HepG2 (cell line): ENCODE measurements around the gene TLK1. TPM values are rescaled to one million over a fixed set of nuclear protein-coding genes. Genes with fewer than 3 reads are reported as not detected.
A peak's percentile ranks its signal among the peaks of the same experiment; 100 is the strongest.

Experiments used
- ATAC-seq: fragments of 200-7000 bp; cut with Tn5 transposase; 3 replicates; pipeline ENCODE4 v1.9.1; 2020; ENCODE audit warnings: mild to moderate bottlenecking, moderate library complexity
- BruUV-seq: library from RNA; stranded (reverse); fragments of 400-500 nt; replicated peaks from 2 replicates; lab custom pipeline; 2021; lab: Mats Ljungman, UMichigan
- CTCF ChIA-PET: fragments of 300-600 bp; formaldehyde crosslinking; extraction: SDS; loops from one replicate; lab custom pipeline; 2021; ENCODE audit warnings: low total read pairs, inconsistent platforms, low intra/inter-chr PET ratio; lab: Yijun Ruan, JAX
- POLR2A ChIA-PET: fragments of 350-600 bp; sonication (Branson Sonifier 250); formaldehyde crosslinking; loops from one replicate; lab custom pipeline; 2020; ENCODE audit warnings: antibody characterized with exemption, inconsistent platforms; lab: Yijun Ruan, JAX
- DNase-seq: peaks from one replicate; pipeline ENCODE4 v3.0.0-alpha.2; 2015; ENCODE audit warnings: low spot score
- FAIRE-seq: peaks from 3 replicates; lab custom pipeline; 2011; peaks lifted over from hg19 to GRCh38; lab: Jason Lieb, UNC
- H2AFZ ChIP-seq: one replicate; pipeline ENCODE4 v1.6.1; 2011; ENCODE audit warnings: low read length, inconsistent platforms
- H3K27ac ChIP-seq: fragments of 300-600 bp; 3 replicates; pipeline ENCODE4 v1.8.0; 2011; ENCODE audit warnings: mixed run types, mild to moderate bottlenecking, mixed read lengths, low read length, inconsistent platforms; ENCODE audit not compliant: insufficient read depth; ENCODE audit errors: extremely low read length
- H3K27me3 ChIP-seq, 2 experiments: fragments of 200-600 bp in 1 of 2; 2 replicates in 1 of 2; 3 replicates in 1 of 2; pipeline versions ENCODE4 v1.6.0 to v1.8.0; 2011; ENCODE audit warnings: low read length in 2 of 2, mild to moderate bottlenecking in 2 of 2, moderate library complexity in 2 of 2, inconsistent platforms in 1 of 2; ENCODE audit not compliant: insufficient read depth in 2 of 2, control insufficient read depth in 1 of 2
- H3K36me3 ChIP-seq, 2 experiments: fragments of 200-600 bp in 1 of 2; replicated peaks in 1 of 2; 2 replicates in 1 of 2; 3 replicates in 1 of 2; pipeline versions ENCODE4 v1.5.1 to v1.8.0; 2011; ENCODE audit warnings: low read length in 2 of 2, inconsistent platforms in 1 of 2; ENCODE audit not compliant: insufficient read depth in 2 of 2, control insufficient read depth in 1 of 2
- H3K4me1 ChIP-seq: 2 replicates; pipeline ENCODE4 v1.5.1; 2012; ENCODE audit warnings: low read length, inconsistent platforms; ENCODE audit not compliant: insufficient read depth
- H3K4me2 ChIP-seq: 2 replicates; pipeline ENCODE4 v1.6.0; 2011; ENCODE audit warnings: low read depth, low read length, inconsistent platforms
- H3K4me3 ChIP-seq, 3 experiments: fragments of 200-600 bp in 1 of 3; sonication (generic), shearing (Covaris generic) in 1 of 3; replicated peaks in 1 of 3; 2 replicates each; pipeline ENCODE4 v1.5.1; 2011 to 2016; ENCODE audit warnings: low read length in 3 of 3, inconsistent platforms in 2 of 3, low read depth in 2 of 3, mild to moderate bottlenecking in 2 of 3, control low read depth in 1 of 3, mixed read lengths in 1 of 3; ENCODE audit not compliant: insufficient read depth in 1 of 3
- H3K79me2 ChIP-seq: one replicate; pipeline ENCODE4 v1.6.1; 2011; ENCODE audit warnings: low read length, inconsistent platforms; ENCODE audit not compliant: insufficient read depth
- H3K9ac ChIP-seq: 2 replicates; pipeline ENCODE4 v1.6.0; 2011; ENCODE audit warnings: mild to moderate bottlenecking, low read depth, low read length, inconsistent platforms; ENCODE audit not compliant: insufficient read depth
- H3K9me3 ChIP-seq: 2 replicates; pipeline ENCODE4 v1.5.1; 2012; ENCODE audit warnings: mild to moderate bottlenecking, low read length
- H4K20me1 ChIP-seq: 2 replicates; pipeline ENCODE4 v1.6.0; 2011; ENCODE audit warnings: inconsistent platforms, mild to moderate bottlenecking, low read length, moderate library complexity; ENCODE audit not compliant: insufficient read depth
- AKAP8 ChIP-seq: sonication (generic); formaldehyde crosslinking; IDR thresholded peaks from 2 replicates; pipeline ENCODE4 v1.5.1; 2020; ENCODE audit warnings: mild to moderate bottlenecking, missing genetic modification reagents
- KAT7 ChIP-seq: IDR thresholded peaks from 2 replicates; pipeline ENCODE4 v1.6.1; 2018; ENCODE audit warnings: borderline replicate concordance, missing compliant biosample characterization
- SRSF1 ChIP-seq: fragments of 200-400 bp; formaldehyde crosslinking; optimal IDR thresholded peaks from 2 replicates; pipeline ENCODE3; 2017; ENCODE audit warnings: mild to moderate bottlenecking, low read depth, low read length, moderate library complexity
- TBX3 ChIP-seq: fragments of 450-650 bp; IDR thresholded peaks from 2 replicates; pipeline ENCODE4 v1.6.1; 2017; ENCODE audit warnings: antibody characterized with exemption, mild to moderate bottlenecking, inconsistent platforms, borderline replicate concordance
- ZNF20 ChIP-seq: sonication (generic); formaldehyde crosslinking; IDR thresholded peaks from 2 replicates; pipeline ENCODE4 v1.4.0; 2020; ENCODE audit warnings: mild to moderate bottlenecking, moderate library complexity, missing genetic modification reagents
- WGBS: methylation state at CpG from one replicate; pipeline ENCODE4 v1.1.6; 2017; ENCODE audit warnings: low lambda C conversion rate; 5-methylcytosine and 5-hydroxymethylcytosine counted together
- in situ Hi-C: cut with HindIII; loops from 2 replicates; pipeline ENCODE4 v1.10.0; 2017; ENCODE audit warnings: low pct_unique_long_range_greater_than_20kb; ENCODE audit not compliant: extremely low pct_ligation_motif_present
- intact Hi-C: fragments of 100-400 bp; cut with micrococcal nuclease; formaldehyde crosslinking; loops from one replicate; pipeline ENCODE4 v1.10.0; 2022; ENCODE audit not compliant: unreplicated experiment
- polyA plus RNA-seq, 8 experiments: library from polyadenylated mRNA; depleted of rRNA in 3 of 8; stranded (reverse) in 7 of 8; unstranded in 1 of 8; fragments of >200 nt; fragmentation: Illumina TruSeq in 4 of 8; extraction: Trizol in 4 of 8; gene quantifications; 2 replicates each; pipeline versions ENCODE4 v1.2.1 to v1.2.3, GENCODE V29; 2011 to 2016; ENCODE audit warnings: low read depth in 4 of 8, missing spikeins in 1 of 8, mixed read lengths in 1 of 8; ENCODE audit not compliant: insufficient read depth in 1 of 8
- total RNA-seq, 5 experiments: library from RNA; depleted of rRNA; stranded (reverse); fragments of >200 nt; fragmentation: Illumina TruSeq; extraction: Trizol; gene quantifications; 2 replicates each; pipeline ENCODE4 v1.2.3, GENCODE V29; 2016; ENCODE audit warnings: low read depth in 1 of 5
- TF ChIP-seq, protein P1 (sequence below): sonication (generic); formaldehyde crosslinking; IDR thresholded peaks from 2 replicates; pipeline ENCODE4 v1.5.1; 2020; ENCODE audit warnings: mild to moderate bottlenecking, moderate library complexity, missing genetic modification reagents
- TF ChIP-seq, protein P2 (sequence below): conservative IDR thresholded peaks from 2 replicates; pipeline ENCODE4 v1.6.1; 2018; ENCODE audit warnings: missing genetic modification reagents
- TF ChIP-seq, protein P3 (sequence below): sonication (generic); formaldehyde crosslinking; IDR thresholded peaks from 2 replicates; pipeline ENCODE4 v1.9.0; 2021; ENCODE audit warnings: mild to moderate bottlenecking, missing genetic modification reagents
- TF ChIP-seq, protein P4 (sequence below): sonication (generic); formaldehyde crosslinking; IDR thresholded peaks from 2 replicates; pipeline ENCODE4 v1.8.0; 2023; ENCODE audit warnings: mild to moderate bottlenecking, missing genetic modification reagents
- TF ChIP-seq, protein P5 (sequence below): sonication (generic); formaldehyde crosslinking; IDR thresholded peaks from 2 replicates; pipeline ENCODE4 v1.5.0; 2020; ENCODE audit warnings: mild to moderate bottlenecking, missing genetic modification reagents
- TF ChIP-seq, protein P6 (sequence below): sonication (generic); formaldehyde crosslinking; IDR thresholded peaks from 2 replicates; pipeline ENCODE4 v1.5.0; 2020; ENCODE audit warnings: missing genetic modification reagents

TLK1 gene
- total and polyA plus RNA-seq, 2 of the 13 experiments (the other 11 are each of a cell fraction or from before 2014, with no cell fraction given): 16.8 to 28.7 TPM

DNA sequence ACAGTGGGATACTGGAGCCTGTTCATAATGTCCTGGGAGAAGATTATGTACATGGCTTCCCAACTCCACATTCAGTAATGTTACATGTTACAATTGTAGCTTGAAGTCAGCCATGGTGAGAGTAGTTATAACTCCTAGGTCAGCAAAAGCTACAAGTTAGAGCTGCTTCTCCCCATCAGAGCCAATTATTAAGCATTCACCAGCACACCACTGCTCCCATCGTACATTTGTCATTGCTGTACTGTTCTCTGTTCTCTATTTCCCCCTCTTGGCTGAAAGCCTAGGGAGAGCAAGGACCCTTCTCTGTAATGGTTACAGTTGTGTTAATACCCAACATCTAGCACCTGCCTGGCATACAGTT is 5.3 kb upstream of the TLK1 start:
- peaks cover 75% of the 10 kb centered on the region for H3K4me1 ChIP-seq
- H3K4me3 ChIP-seq: peak overlapping the region; percentile 30 to 56 (median 36); a peak in 4 of 6 replicates
- WGBS: 5% methylated on average over 1 of the region's 1 CpG
- DNase-seq (no peak), ATAC-seq (peak; percentile 28), FAIRE-seq (no peak)
- no peaks in the 10 kb centered on the region for H3K9me3 ChIP-seq
- peaks cover 8% of the 10 kb centered on the region for H3K79me2 ChIP-seq
- peak overlapping the region; percentile 70 for H3K27ac ChIP-seq
- no peaks in the 10 kb centered on the region for H4K20me1 ChIP-seq
- H3K9ac ChIP-seq: peak overlapping the region; percentile 34
- H3K36me3 ChIP-seq: no peaks in the 10 kb centered on the region
- no TSS peak for BruUV-seq
- ChIA-PET CTCF (no interaction called here), POLR2A (interaction anchor here (0.7 to 1.3 kb wide), 4 partner anchors 9 to 268 kb away, joined by 3 to 6 read pairs (median 4); partner anchors contain the start of genes DCAF17 and METTL8)
- intact Hi-C loops (no loop called here), in situ Hi-C loops (no loop called here)
- H3K4me2 ChIP-seq: peak overlapping the region; percentile 83
- H2AFZ ChIP-seq: peak overlapping the region; percentile 4
- no peaks in the 10 kb centered on the region; a peak in 1 of 5 replicates for H3K27me3 ChIP-seq
- TF ChIP-seq AKAP8 (CRISPR knock-in tag) (no peak), TBX3 (no peak), SRSF1 (no peak), ZNF20 (CRISPR knock-in tag) (no peak), KAT7 (CRISPR knock-in tag) (no peak)
- TF ChIP-seq, protein P1, sequence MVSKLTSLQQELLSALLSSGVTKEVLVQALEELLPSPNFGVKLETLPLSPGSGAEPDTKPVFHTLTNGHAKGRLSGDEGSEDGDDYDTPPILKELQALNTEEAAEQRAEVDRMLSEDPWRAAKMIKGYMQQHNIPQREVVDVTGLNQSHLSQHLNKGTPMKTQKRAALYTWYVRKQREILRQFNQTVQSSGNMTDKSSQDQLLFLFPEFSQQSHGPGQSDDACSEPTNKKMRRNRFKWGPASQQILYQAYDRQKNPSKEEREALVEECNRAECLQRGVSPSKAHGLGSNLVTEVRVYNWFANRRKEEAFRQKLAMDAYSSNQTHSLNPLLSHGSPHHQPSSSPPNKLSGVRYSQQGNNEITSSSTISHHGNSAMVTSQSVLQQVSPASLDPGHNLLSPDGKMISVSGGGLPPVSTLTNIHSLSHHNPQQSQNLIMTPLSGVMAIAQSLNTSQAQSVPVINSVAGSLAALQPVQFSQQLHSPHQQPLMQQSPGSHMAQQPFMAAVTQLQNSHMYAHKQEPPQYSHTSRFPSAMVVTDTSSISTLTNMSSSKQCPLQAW (CRISPR knock-in tag): no peak
- TF ChIP-seq, protein P2, sequence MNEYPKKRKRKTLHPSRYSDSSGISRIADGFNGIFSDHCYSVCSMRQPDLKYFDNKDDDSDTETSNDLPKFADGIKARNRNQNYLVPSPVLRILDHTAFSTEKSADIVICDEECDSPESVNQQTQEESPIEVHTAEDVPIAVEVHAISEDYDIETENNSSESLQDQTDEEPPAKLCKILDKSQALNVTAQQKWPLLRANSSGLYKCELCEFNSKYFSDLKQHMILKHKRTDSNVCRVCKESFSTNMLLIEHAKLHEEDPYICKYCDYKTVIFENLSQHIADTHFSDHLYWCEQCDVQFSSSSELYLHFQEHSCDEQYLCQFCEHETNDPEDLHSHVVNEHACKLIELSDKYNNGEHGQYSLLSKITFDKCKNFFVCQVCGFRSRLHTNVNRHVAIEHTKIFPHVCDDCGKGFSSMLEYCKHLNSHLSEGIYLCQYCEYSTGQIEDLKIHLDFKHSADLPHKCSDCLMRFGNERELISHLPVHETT (CRISPR knock-in tag): no peak
- TF ChIP-seq, protein P3, sequence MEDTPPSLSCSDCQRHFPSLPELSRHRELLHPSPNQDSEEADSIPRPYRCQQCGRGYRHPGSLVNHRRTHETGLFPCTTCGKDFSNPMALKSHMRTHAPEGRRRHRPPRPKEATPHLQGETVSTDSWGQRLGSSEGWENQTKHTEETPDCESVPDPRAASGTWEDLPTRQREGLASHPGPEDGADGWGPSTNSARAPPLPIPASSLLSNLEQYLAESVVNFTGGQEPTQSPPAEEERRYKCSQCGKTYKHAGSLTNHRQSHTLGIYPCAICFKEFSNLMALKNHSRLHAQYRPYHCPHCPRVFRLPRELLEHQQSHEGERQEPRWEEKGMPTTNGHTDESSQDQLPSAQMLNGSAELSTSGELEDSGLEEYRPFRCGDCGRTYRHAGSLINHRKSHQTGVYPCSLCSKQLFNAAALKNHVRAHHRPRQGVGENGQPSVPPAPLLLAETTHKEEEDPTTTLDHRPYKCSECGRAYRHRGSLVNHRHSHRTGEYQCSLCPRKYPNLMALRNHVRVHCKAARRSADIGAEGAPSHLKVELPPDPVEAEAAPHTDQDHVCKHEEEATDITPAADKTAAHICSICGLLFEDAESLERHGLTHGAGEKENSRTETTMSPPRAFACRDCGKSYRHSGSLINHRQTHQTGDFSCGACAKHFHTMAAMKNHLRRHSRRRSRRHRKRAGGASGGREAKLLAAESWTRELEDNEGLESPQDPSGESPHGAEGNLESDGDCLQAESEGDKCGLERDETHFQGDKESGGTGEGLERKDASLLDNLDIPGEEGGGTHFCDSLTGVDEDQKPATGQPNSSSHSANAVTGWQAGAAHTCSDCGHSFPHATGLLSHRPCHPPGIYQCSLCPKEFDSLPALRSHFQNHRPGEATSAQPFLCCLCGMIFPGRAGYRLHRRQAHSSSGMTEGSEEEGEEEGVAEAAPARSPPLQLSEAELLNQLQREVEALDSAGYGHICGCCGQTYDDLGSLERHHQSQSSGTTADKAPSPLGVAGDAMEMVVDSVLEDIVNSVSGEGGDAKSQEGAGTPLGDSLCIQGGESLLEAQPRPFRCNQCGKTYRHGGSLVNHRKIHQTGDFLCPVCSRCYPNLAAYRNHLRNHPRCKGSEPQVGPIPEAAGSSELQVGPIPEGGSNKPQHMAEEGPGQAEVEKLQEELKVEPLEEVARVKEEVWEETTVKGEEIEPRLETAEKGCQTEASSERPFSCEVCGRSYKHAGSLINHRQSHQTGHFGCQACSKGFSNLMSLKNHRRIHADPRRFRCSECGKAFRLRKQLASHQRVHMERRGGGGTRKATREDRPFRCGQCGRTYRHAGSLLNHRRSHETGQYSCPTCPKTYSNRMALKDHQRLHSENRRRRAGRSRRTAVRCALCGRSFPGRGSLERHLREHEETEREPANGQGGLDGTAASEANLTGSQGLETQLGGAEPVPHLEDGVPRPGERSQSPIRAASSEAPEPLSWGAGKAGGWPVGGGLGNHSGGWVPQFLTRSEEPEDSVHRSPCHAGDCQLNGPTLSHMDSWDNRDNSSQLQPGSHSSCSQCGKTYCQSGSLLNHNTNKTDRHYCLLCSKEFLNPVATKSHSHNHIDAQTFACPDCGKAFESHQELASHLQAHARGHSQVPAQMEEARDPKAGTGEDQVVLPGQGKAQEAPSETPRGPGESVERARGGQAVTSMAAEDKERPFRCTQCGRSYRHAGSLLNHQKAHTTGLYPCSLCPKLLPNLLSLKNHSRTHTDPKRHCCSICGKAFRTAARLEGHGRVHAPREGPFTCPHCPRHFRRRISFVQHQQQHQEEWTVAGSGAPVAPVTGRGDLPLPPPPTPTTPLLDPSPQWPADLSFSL (CRISPR knock-in tag): no peak
- TF ChIP-seq, protein P4, sequence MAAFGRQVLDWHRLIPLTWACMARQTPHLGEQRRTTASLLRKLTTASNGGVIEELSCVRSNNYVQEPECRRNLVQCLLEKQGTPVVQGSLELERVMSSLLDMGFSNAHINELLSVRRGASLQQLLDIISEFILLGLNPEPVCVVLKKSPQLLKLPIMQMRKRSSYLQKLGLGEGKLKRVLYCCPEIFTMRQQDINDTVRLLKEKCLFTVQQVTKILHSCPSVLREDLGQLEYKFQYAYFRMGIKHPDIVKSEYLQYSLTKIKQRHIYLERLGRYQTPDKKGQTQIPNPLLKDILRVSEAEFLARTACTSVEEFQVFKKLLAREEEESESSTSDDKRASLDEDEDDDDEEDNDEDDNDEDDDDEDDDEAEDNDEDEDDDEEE (CRISPR knock-in tag): no peak
- TF ChIP-seq, protein P5, sequence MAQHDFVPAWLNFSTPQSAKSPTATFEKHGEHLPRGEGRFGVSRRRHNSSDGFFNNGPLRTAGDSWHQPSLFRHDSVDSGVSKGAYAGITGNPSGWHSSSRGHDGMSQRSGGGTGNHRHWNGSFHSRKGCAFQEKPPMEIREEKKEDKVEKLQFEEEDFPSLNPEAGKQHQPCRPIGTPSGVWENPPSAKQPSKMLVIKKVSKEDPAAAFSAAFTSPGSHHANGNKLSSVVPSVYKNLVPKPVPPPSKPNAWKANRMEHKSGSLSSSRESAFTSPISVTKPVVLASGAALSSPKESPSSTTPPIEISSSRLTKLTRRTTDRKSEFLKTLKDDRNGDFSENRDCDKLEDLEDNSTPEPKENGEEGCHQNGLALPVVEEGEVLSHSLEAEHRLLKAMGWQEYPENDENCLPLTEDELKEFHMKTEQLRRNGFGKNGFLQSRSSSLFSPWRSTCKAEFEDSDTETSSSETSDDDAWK (CRISPR knock-in tag): no peak
- TF ChIP-seq, protein P6, sequence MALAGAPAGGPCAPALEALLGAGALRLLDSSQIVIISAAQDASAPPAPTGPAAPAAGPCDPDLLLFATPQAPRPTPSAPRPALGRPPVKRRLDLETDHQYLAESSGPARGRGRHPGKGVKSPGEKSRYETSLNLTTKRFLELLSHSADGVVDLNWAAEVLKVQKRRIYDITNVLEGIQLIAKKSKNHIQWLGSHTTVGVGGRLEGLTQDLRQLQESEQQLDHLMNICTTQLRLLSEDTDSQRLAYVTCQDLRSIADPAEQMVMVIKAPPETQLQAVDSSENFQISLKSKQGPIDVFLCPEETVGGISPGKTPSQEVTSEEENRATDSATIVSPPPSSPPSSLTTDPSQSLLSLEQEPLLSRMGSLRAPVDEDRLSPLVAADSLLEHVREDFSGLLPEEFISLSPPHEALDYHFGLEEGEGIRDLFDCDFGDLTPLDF: no peak
